GM13976 (cell line): ENCODE data around the gene PCYOX1L.

ENCODE experiments used
- DNase-seq: peaks from one replicate; pipeline ENCODE4 v3.0.0; 2012; ENCODE audit warnings: low spot score
- CTCF ChIP-seq: IDR thresholded peaks from 2 replicates; pipeline ENCODE4 v1.5.1; 2012; ENCODE audit warnings: borderline replicate concordance, mild to moderate bottlenecking; ENCODE audit not compliant: insufficient read depth; ENCODE audit errors: extremely low read depth, missing control alignments, control extremely low read depth
- in situ Hi-C: fragments of 300-500 bp; cut with MboI; formaldehyde crosslinking; loops from one replicate; pipeline ENCODE4 v1.12.0; 2022; ENCODE audit warnings: low sequenced_read_pairs, mixed read lengths, inconsistent platforms; ENCODE audit not compliant: unreplicated experiment

The PCYOX1L gene

GRCh38 chr5:149402291-149402690 is 44.4 kb downstream of the PCYOX1L start:
- no peak for TF ChIP-seq CTCF
- in situ Hi-C loops, result no loop called here
- no peak for DNase-seq

GRCh38 chr5:149403923-149404745 is 46.3 kb downstream of the PCYOX1L start:
- DNase-seq, result no peak
- no peak for TF ChIP-seq CTCF
- in situ Hi-C loops, result no loop called here

- in situ Hi-C loops, result no loop called here
- DNase-seq, result no peak
- TF ChIP-seq CTCF, result no peak
Measured at GRCh38 chr5:149404746-149405549, 47.1 kb downstream of the PCYOX1L start.

GRCh38 chr5:149405550-149406202 is 47.8 kb downstream of the PCYOX1L start:
- in situ Hi-C loops, result no loop called here
- TF ChIP-seq CTCF, result no peak
- no peak for DNase-seq

- TF ChIP-seq CTCF, result no peak
- in situ Hi-C loops, result no loop called here
- DNase-seq, result no peak
Measured at GRCh38 chr5:149406203-149406978, 48.5 kb downstream of the PCYOX1L start.

GRCh38 chr5:149406979-149407306 is 49.1 kb downstream of the PCYOX1L start:
- in situ Hi-C loops, result no loop called here
- no peak for DNase-seq
- TF ChIP-seq CTCF, result no peak
